ENCODE measurements around the gene BPGM. TPM values are rescaled to one million over a fixed set of nuclear protein-coding genes. Genes with fewer than 3 reads are reported as not detected.
A peak's percentile ranks its signal among the peaks of the same experiment; 100 is the strongest.

Gene BPGM
- total RNA-seq, 1 donor from 2014 or later, result 9.1 TPM

- H3K36me3 ChIP-seq, result no peaks in the 10 kb centered on the region
- H3K9me3 ChIP-seq, result no peaks in the 10 kb centered on the region
- H3K4me1 ChIP-seq, result peaks cover 7% of the 10 kb centered on the region
- no peaks in the 10 kb centered on the region for H3K27me3 ChIP-seq
- intact Hi-C loops (cut with DNase I), result no loop called here
- TF ChIP-seq POLR2AphosphoS5 (IDR thresholded peaks at IDR 0.05; ENCODE audit: insufficient read depth in 1 of 2, low read depth in 1 of 2) (peak in 1 of 2 donors; percentile 58), POLR2A (IDR thresholded peaks at IDR 0.05) (no peak), CTCF (IDR thresholded peaks at IDR 0.05) (peak; percentile 69 to 86 (median 80))
- no peak overlapping the region for H3K27ac ChIP-seq
- no peak for DNase-seq (ENCODE audit: extremely low spot score in 2 of 2)
- H3K4me3 ChIP-seq, result no peak overlapping the region
Observed at GRCh38 chr7:134605978-134606923, 40.4 kb upstream of the BPGM start.

GRCh38 chr7:134611611-134612151 lies 35.0 kb upstream of the BPGM start:
- peaks cover 20% of the 10 kb centered on the region for H3K4me1 ChIP-seq
- no peak for DNase-seq (ENCODE audit: extremely low spot score in 2 of 2)
- no peaks in the 10 kb centered on the region for H3K27me3 ChIP-seq
- intact Hi-C loops (cut with DNase I), result loop anchor here (5.0 kb wide), 1 partner anchor 1474 kb away; no protein-coding TSS in a partner anchor
- no peak overlapping the region for H3K27ac ChIP-seq
- no peaks in the 10 kb centered on the region for H3K36me3 ChIP-seq
- no peak for TF ChIP-seq POLR2A (IDR thresholded peaks at IDR 0.05)
- no peak for TF ChIP-seq POLR2AphosphoS5 (IDR thresholded peaks at IDR 0.05; ENCODE audit: insufficient read depth in 1 of 2, low read depth in 1 of 2)
- no peak for TF ChIP-seq CTCF (IDR thresholded peaks at IDR 0.05)
- H3K9me3 ChIP-seq, result no peaks in the 10 kb centered on the region
- no peak overlapping the region for H3K4me3 ChIP-seq

GRCh38 chr7:134612197-134612596 lies 34.5 kb upstream of the BPGM start:
- no peaks in the 10 kb centered on the region for H3K36me3 ChIP-seq
- no peak overlapping the region for H3K27ac ChIP-seq
- H3K4me1 ChIP-seq, result peaks cover 25% of the 10 kb centered on the region
- intact Hi-C loops (cut with DNase I), result loop anchor here (5.0 kb wide), 1 partner anchor 1475 kb away; no protein-coding TSS in a partner anchor
- no peak for DNase-seq (ENCODE audit: extremely low spot score in 2 of 2)
- no peak overlapping the region for H3K4me3 ChIP-seq
- no peak for TF ChIP-seq CTCF (IDR thresholded peaks at IDR 0.05)
- TF ChIP-seq POLR2A (IDR thresholded peaks at IDR 0.05), result no peak
- peak in 1 of 2 donors; percentile 24 for TF ChIP-seq POLR2AphosphoS5 (IDR thresholded peaks at IDR 0.05; ENCODE audit: insufficient read depth in 1 of 2, low read depth in 1 of 2)
- no peaks in the 10 kb centered on the region for H3K9me3 ChIP-seq
- no peaks in the 10 kb centered on the region for H3K27me3 ChIP-seq

GRCh38 chr7:134613623-134614347 lies 32.9 kb upstream of the BPGM start:
- Histone ChIP-seq H3K4me3 (no peak overlapping the region), H3K4me1 (peaks cover 38% of the 10 kb centered on the region), H3K27ac (peak overlapping the region; percentile 74), H3K9me3 (no peaks in the 10 kb centered on the region), H3K27me3 (no peaks in the 10 kb centered on the region), H3K36me3 (no peaks in the 10 kb centered on the region)
- peak in 1 of 2 donors; percentile 93 for TF ChIP-seq POLR2AphosphoS5 (IDR thresholded peaks at IDR 0.05; ENCODE audit: insufficient read depth in 1 of 2, low read depth in 1 of 2)
- no peak for TF ChIP-seq POLR2A (IDR thresholded peaks at IDR 0.05)
- intact Hi-C loops (cut with DNase I), result loop anchor here (5.0 kb wide), 1 partner anchor 1476 kb away; no protein-coding TSS in a partner anchor
- no peak for DNase-seq (ENCODE audit: extremely low spot score in 2 of 2)

- Histone ChIP-seq H3K9me3 (no peaks in the 10 kb centered on the region), H3K27ac (peak overlapping the region; percentile 64), H3K36me3 (no peaks in the 10 kb centered on the region), H3K27me3 (no peaks in the 10 kb centered on the region), H3K4me3 (no peak overlapping the region), H3K4me1 (peaks cover 40% of the 10 kb centered on the region)
- TF ChIP-seq POLR2AphosphoS5 (IDR thresholded peaks at IDR 0.05; ENCODE audit: insufficient read depth in 1 of 2, low read depth in 1 of 2) (no peak), CTCF (IDR thresholded peaks at IDR 0.05) (no peak), POLR2A (IDR thresholded peaks at IDR 0.05) (no peak)
- intact Hi-C loops (cut with DNase I), result no loop called here
- DNase-seq (ENCODE audit: extremely low spot score in 2 of 2), result no peak
Observed at GRCh38 chr7:134616611-134617010, 30.0 kb upstream of the BPGM start.
